ENCODE results near the gene CLIC6.
"Not testable (repeated sequence)": the region's sequence is repeated elsewhere in the genome, so short reads cannot be mapped to it uniquely, and the experiment has no call there.

Gene CLIC6

GRCh38 chr21:34695434-34695833, 26.6 kb downstream of the CLIC6 start:
- no peak for DNase-seq

DNA sequence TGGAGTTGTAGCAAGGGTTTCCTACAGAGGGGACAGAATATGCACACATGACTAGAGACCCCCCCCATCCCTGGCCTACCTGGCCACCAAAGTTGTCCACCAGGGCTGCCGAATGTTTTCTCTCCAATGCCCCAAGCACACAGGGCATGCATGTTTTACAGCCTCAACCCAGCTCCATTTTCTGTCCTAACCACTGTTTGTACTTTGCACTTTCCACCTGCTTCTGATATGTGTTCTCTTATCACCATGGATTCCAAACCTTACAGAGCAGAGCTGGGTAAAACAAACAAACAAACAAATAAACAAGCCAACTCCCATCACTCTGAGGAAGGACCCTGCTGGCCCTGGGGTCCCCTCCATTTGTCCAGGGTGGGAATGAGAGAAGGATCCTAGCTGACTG, 27.3 kb downstream of the CLIC6 start:
- no peak for DNase-seq

GRCh38 chr21:34697826-34698225, 29.0 kb downstream of the CLIC6 start:
- DNase-seq, result no peak

DNA sequence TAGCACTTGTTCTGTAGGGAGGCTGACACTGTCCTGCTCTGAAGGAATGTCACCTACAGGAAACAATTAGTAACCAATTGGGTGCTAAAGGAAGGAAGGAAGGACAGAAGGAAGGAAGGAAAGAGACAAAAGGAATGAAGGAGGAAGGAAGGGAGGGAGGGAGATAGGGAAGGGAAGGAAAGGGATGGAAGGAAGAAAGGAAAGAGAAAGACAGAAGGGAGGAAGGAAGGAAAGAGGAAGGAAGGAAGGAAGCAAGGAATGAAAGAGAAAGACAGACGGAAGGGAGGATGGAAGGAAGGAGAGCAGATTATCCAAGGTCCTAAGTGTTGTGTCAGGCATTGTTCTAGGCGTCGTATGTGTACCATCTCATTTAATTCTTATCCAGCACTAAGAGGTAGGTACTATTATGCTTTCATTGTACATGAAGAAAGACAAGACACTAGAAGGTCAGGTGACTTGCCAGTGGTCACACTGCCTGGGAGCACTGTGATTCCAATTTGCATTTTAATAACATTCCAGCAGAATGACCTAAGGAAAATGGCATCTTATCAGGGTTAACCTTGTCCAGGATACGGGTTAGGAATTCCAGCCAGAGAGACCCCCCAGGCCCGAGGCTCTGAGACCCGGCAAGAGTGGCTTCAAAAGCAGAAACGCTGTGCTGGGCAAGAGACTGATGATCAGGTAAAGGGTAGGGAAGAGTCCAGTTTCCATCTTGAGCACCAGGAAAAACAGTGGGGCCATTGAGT, 29.6 kb downstream of the CLIC6 start:
- no peak for DNase-seq

DNA sequence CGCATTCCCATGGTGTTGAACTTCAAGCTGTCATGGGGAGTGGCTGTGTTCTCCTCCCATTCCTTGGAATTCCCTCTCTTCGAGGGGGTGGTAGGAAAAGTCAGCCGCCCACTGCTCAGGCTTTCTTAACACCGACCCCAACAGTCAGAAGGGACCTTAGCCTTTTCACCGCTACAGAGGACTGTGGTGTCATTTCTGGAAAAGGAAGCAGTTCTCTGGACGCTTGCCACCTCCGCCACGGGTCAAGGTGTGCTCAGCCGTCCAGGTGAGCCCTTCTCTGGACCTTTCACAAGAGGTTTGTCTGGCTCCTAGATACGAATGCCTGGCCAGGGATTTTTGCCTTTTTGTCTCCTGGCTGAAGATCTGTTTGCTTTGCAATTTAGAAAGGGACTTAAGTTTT, 31.8 kb downstream of the CLIC6 start:
- DNase-seq, result no peak

- DNase-seq, result no peak
These were observed 32.9 kb downstream of the CLIC6 start for GRCh38 chr21:34701726-34702125.

DNA sequence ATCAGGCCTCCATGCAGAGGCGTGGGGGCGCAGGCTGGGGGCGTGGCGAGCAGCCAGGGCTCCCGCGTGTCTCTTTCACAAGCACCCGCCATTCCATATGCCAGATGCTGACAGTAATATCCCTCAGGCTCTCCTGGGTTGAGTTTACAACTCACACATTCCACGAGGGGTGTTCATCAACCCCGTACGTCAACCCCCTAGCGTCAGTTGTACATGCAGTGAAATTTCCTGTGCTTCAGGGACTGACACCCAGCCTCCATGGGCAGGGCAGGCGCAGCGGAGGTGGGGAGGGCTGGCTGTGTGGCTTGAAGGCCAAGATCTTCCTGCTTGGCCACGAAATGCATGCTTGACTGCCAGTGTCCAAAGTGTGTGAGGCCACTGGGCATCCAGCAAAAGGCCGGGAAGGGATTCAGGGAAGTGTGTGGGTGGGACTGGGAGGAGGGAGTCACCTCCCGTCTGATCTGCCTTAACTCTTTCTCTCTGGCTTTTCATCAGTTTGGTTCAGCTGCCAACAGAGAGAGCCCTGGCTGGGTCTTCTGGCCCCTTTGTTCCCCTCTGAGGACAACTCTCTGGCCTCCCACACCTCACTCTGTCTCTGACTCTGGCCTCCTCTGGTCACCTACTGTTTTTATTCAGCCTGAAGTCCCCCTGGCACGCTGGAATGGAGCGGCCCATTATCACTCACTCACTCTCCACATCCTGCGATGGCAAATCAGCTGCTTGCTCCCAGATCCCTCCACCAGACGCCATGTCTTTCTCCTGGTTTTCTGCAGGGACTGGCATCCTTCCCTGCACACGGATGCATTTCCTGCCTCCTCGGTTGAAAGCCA, 33.8 kb downstream of the CLIC6 start:
- DNase-seq, result no peak

DNA sequence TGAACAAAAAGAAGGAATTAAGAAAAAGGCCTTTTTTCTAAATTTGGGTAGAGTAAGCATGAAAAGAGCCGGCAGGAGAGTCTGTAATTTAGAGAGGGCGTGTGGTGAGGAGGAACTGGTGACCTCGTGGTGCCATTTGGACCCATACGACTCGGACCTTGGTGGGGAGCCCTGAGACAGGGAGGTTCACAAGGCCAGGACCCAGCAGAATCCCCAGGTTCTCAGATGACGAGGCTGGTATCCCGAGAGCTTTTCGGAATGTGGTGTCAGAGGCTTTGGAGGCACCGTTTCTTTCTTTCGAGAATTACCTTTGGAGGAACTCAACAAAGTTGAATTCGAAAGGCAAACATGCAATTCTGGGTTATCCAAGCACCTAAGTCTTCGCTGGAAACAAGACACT, 34.8 kb downstream of the CLIC6 start:
- no peak for DNase-seq

DNA sequence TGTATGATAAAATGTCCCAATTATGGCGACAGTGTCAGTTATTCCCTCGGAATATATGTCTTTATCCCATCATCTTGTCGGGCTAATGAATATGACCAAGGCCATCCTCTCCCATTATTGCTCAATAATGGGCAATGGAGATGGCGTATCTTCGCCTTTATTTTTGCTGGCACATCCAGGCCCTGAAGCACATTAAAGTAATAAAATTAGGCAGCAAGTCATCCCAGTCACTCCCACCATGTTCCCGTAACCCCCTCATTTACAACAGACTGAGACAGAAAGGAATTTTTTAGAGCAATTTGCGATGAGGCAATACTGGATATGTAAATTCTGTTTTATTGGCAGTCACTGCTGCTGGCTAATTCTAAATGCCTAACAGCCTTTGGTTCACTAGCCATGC, 35.3 kb downstream of the CLIC6 start:
- DNase-seq, result no peak

DNA sequence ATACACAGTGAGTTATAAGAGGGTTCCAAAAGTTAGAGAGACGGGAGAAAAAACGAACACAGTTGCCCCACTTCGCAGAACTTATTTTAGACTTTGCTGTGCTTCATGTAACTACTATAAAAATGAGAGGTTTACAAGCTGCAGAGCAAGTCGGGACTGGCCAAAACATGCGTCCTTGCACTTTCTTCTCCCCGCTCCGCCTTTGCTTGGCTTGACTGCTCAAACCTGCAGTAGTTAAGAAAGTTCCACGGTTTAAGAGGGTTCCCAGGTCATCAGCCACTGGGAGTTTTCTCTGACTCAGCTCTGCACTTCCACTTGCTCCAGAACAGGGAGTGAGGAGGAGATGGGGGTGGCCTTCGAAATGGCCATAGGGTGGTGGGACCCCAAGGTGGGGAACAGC, 36.2 kb downstream of the CLIC6 start:
- DNase-seq, result no peak

DNA sequence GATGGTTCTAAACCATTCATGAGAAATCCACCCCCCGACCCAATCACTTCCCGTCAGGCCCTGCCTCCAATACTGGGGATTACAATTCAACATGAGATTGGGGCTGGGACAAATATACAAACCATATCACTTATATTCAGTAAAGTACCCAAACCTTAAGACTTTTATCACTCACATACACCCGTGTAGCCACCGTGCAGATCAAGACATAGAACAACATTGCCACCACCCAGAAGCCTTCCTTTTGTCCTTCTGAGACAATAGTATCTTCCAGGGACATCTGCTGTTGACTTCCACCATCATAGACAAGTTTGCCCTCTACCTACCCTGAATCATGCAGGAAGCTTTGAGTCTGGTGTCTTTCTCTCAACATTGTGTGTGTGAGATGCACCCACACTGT, 37.5 kb downstream of the CLIC6 start:
- no peak for DNase-seq

DNA sequence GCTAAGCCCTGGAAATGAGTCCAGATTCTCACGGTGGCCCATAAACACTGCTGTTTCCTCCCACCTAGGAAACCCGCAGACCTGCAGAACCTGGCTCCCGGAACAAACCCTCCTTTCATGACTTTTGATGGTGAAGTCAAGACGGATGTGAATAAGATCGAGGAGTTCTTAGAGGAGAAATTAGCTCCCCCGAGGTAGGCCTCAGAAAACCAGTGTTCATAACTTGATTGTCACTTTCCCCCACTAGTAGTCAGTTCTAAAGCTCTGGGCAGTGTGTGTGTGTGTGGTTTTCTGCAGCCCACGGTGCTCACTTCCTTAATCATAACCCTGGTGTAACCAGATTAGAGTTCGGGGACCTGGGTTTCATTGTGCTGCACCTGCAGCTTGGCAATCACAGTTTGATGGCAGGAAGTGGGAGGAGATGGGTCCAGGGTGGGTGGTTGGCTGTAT, 39.1 kb downstream of the CLIC6 start:
- no peak for DNase-seq

DNA sequence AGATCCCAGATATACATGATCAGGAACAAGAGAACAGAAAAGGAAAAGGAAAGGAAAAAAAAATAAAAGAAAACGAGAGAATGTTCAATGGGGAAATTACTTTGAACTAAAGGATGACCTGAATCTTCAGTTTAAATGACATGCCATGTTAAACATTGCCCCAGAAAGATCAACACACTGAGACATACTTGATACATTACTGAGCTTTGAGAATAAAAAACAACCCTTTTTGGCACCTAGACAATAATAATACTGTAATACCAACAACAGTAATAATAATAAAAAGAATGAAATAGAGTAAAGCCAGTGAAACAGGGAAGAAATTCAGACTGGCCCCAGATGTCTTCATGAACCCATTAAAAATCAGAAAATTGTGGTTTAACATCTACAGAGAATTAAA, 44.8 kb downstream of the CLIC6 start:
- no peak for DNase-seq

GRCh38 chr21:34715518-34715917, 46.7 kb downstream of the CLIC6 start:
- no peak for DNase-seq

DNA sequence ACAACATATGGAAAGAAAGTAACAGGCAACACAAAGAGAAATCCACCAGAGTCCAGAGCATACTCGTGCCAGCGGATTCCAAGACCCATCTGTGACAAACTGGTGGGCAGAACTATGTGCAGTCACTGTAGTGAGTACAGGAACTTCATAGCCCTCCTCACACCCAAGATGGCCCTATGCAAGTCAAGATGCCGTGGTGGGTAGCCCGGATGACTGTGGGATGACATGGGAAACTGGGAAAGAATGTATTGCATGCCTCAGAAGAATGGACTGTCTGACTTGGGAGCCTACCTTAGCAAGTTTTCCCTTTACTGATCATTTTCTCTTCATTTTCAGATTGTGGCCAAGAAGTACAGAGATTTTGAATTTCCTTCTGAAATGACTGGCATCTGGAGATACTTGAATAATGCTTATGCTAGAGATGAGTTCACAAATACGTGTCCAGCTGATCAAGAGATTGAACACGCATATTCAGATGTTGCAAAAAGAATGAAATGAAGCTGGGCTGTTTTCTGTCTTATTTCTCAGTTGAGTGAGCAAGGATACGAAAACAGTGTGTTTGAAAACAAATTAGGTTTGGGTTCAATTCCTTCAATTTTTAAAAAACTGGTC, 47.3 kb downstream of the CLIC6 start:
- no peak for DNase-seq

- not testable (repeated sequence) for DNase-seq
These were observed 49.7 kb downstream of the CLIC6 start for GRCh38 chr21:34718529-34718928.

GRCh38 chr21:34722684-34723300, 54.0 kb downstream of the CLIC6 start:
- peak in 2 of 4 experiments; percentile 7 to 11 for DNase-seq

- DNase-seq, result no peak
These were observed 55.5 kb downstream of the CLIC6 start for GRCh38 chr21:34724131-34724856.

GRCh38 chr21:34724857-34725195, 56.0 kb downstream of the CLIC6 start:
- no peak for DNase-seq

GRCh38 chr21:34726627-34727337, 58.0 kb downstream of the CLIC6 start:
- DNase-seq, result no peak

- no peak for DNase-seq
These were observed 59.7 kb downstream of the CLIC6 start for GRCh38 chr21:34728479-34728878.

GRCh38 chr21:34730194-34730593, 61.4 kb downstream of the CLIC6 start:
- no peak for DNase-seq
